OCI-LY1 (cell line): ENCODE measurements around the gene COL19A1.

Source experiments
- CTCF ChIP-seq: fragments of 200-600 bp; sonication (generic), shearing (Covaris generic); IDR thresholded peaks from 2 replicates; pipeline ENCODE4 v1.5.1; 2017; ENCODE audit warnings: mild to moderate bottlenecking, antibody characterized with exemption, low read length, moderate library complexity, mixed read lengths
- EZH2 ChIP-seq: fragments of 200-600 bp; sonication (generic), shearing (Covaris generic); IDR thresholded peaks from 2 replicates; pipeline ENCODE4 v1.8.0; 2017; ENCODE audit warnings: borderline replicate concordance, mixed run types, mild to moderate bottlenecking, antibody characterized with exemption, low read length, moderate library complexity, mixed read lengths

- no peak for TF ChIP-seq CTCF
- no peak for TF ChIP-seq EZH2
Measured at GRCh38 chr6:70221715-70222438, 355.5 kb downstream of the COL19A1 start.
